HG03025 (cell line): Measurements from ENCODE around the gene GGACT.

Experiments
- ATAC-seq: cut with Tn5 transposase; IDR thresholded peaks from one replicate; pipeline ENCODE4 v1.9.1; 2021; ENCODE audit warnings: mild to moderate bottlenecking, moderate library complexity; ENCODE audit not compliant: unreplicated experiment, low FRiP score

Gene GGACT

DNA sequence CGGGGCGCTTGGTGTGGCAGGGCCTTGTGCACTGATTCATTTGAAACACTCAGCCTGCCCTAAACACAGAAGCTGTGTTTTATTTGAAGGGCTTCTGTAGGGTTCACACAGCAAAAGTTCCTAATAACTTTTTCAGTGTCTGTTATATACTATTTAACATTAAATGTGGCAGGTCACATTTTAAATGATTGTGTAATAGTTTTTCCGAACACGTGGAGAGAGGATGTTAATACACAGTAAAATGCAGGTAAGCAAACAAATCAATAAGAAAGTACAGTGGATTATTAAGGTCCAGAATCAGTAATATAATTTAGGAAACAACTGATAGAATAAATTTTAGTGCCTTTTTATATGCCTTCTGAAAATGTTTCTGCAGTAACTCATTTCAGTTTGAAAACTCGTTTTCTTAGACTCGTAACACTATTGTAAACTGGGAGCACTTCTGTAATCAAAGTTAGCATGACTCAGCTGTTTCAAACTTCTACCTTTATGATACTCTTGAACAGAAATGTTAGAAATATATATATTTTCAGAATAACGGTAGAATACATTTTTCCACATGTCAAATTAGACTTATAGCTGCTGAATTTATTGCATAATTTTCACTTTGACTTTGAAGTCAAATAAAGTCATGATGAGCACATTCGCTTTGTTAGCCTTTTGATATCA, 70.1 kb downstream of the GGACT start:
- ATAC-seq, result no peak

DNA sequence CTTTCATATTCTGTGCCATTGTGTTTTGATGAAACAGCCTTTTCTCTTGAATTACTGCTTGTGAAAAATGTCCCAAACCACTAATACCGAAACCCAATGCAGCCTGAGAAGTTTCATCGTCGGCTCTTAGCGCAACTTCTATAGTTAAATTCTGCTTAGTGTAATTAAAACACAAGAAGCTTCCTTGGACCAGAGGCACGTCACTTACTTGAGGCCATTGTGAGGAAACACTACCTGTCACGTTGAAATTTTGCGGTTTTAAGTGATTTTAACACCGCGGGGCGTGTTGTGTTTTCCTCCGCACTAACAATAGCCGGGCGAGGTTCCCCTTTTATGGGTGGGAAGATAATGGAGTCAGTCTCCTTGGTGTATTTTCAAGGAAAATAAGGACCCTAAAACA, 70.9 kb downstream of the GGACT start:
- ATAC-seq, result no peak

DNA sequence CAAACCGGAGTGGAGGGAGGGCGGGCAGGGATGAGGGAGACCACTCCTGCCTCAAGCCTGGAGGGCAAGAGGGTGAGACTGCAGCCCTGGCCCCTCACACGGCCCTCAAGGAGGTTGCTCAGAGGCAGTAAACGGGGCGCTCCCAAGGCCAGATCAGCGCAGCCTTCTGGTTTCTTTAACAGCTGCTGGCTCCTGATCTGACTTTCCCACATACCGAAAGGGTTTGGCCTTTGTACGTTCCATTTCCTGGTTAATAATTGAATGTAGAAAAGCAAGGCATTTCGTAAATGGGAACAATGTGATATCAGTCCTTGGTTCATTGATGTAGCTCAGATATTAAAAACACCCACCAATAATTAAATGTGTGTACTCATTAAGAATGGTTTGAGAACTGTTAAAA, 71.5 kb downstream of the GGACT start:
- ATAC-seq, result no peak

DNA sequence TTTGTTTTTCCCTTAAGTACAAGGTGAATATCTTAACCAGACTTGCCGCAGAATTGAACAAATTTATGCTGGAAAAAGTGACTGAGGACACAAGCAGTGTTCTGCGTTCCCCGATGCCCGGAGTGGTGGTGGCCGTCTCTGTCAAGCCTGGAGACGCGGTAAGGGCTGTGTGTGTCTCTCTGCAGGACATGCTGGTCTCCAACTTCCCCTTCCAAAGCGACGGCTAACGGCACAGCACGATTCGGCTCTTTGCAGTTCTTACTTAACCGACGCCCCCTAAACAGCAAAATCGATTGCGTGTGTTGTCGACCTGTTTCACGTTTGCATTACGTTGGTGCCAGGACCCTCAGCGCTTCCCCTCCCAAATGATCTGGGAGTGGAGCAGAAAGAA, 73.2 kb downstream of the GGACT start:
- ATAC-seq, result no peak

DNA sequence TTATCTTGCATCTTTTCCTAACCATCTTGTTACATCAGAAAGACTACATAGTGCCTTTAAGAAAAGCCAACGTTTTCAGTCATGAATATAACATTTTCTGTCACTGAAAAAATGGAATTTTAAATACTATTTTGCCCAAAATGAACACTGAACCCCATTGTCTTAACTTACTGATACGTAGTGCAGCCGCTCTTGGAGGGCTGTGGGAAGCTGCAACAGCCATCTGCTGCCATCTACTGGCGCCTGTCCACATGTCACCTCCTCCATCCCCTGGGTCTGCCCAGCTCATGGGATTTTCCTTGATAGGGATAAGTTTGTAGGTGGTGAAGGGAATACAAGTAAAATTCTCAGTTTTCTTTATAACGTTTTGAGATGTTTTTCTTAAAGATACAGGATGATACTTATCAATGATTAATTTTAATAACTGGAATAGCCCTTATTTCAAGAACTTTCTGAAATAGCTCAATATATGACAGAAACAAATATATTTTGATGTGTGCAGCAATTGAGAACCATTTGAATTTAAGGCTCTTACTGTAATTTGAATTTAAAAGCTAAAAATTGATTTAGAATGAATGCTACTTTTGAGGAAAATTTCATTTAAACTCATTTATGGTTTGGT, 73.7 kb downstream of the GGACT start:
- peak; percentile 88 for ATAC-seq

DNA sequence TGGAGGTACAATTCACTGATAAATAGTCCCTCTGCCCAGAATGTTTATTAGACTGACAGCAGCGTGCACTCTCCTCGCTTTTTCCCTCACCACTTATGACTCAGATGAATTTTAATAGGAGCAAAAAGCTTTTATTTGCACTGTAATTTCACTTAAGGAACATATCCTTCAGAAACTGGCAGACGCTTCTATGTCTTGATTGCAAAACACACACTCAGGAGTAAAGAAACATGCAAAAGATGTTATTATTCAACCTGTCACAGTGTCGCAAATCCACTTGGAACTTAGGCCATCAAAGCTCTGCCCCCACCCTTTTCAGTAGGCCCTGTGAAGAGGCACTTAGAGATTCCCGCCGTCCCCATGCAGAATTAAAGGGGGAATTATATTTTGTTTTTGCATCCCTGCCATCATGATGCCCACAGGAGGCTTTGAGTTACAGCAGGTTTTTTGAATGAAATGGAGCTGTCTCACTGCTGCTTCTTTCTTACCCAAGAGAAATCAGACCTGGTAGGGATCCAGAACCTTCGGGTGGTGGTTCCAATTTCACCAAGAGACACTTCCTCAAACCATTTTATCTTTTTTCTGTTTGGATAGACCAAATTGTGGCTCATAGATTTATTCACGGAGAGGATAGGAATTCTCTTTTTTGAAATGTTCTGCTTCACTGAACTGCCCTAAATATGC, 74.5 kb downstream of the GGACT start:
- no peak for ATAC-seq

GRCh38 chr13:100513171-100513570, 75.4 kb downstream of the GGACT start:
- no peak for ATAC-seq

- no peak for ATAC-seq
These were observed 76.2 kb downstream of the GGACT start for GRCh38 chr13:100512422-100512821.

GRCh38 chr13:100511466-100511865, 77.1 kb downstream of the GGACT start:
- ATAC-seq, result no peak

GRCh38 chr13:100510208-100510957, 78.2 kb downstream of the GGACT start:
- no peak for ATAC-seq

- ATAC-seq, result no peak
These were observed 79.6 kb downstream of the GGACT start for GRCh38 chr13:100508996-100509395.

DNA sequence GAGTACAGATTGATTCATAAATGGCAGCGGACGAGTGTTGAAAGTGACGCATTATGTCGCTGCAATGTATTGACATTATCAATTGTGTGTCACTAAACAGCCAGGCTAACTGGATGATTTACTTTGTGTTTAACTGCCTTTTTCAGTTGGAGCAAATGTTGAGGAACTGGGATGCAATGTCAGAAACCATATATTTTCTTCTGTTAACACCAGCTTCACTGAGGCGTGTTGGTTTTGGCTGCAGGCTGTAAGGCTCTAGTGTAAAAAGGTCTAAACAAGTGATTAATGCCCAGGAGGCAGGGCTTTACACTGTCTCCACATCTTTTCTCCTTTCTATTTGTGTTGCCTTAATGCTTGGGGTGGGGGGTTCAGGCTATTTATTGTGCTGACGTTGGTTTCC, 80.1 kb downstream of the GGACT start:
- ATAC-seq, result no peak

- no peak for ATAC-seq
These were observed 81.8 kb downstream of the GGACT start for GRCh38 chr13:100506600-100507422.

- ATAC-seq, result peak; percentile 70
These were observed 82.4 kb downstream of the GGACT start for GRCh38 chr13:100506154-100506553.

- ATAC-seq, result no peak
These were observed 85.0 kb downstream of the GGACT start for GRCh38 chr13:100503622-100504021.

GRCh38 chr13:100502446-100502845, 86.1 kb downstream of the GGACT start:
- no peak for ATAC-seq

DNA sequence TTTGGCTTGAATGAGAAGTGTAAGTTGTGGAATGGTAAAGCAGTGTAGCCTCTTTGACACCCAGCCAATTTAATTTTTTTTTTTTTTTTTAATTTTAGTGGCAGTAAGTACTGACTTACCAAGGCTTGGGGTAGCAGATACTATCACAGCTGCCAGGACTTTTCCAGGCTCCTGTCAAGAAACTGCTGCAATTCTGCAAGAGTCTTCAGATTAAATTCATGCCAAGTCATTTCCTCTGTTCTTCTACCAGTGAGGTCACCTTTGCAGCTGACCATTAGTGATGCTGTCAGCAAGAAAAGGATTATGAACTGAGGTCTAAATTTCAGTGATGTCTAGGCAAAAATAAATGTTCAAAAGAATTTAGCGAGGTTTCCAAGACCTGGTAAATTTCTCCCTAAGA, 91.2 kb downstream of the GGACT start:
- ATAC-seq, result no peak

GRCh38 chr13:100495455-100495854, 93.1 kb downstream of the GGACT start:
- ATAC-seq, result no peak

GRCh38 chr13:100493418-100493817, 95.2 kb downstream of the GGACT start:
- no peak for ATAC-seq

- no peak for ATAC-seq
These were observed 97.3 kb downstream of the GGACT start for GRCh38 chr13:100491164-100491842.
